Dermis microvascular lymphatic vessel endothelial cell (primary cell): ENCODE data around the gene ARAP1. TPM values are rescaled to one million over a fixed set of nuclear protein-coding genes. Genes with fewer than 3 reads are reported as not detected.

ENCODE experiments used
- DNase-seq, 2 donors: peaks; one replicate each; pipeline versions ENCODE4 v3.0.0 to v3.0.0-alpha.2; 2010; ENCODE audit warnings: low read depth in 2 of 2
- total RNA-seq: library from RNA; depleted of rRNA; stranded (reverse); fragments of >200 nt; gene quantifications from 2 replicates; pipeline ENCODE4 v1.2.1, GENCODE V29; 2014

The ARAP1 gene
- total RNA-seq, 1 donor from 2014 or later: 73.7 TPM

DNA sequence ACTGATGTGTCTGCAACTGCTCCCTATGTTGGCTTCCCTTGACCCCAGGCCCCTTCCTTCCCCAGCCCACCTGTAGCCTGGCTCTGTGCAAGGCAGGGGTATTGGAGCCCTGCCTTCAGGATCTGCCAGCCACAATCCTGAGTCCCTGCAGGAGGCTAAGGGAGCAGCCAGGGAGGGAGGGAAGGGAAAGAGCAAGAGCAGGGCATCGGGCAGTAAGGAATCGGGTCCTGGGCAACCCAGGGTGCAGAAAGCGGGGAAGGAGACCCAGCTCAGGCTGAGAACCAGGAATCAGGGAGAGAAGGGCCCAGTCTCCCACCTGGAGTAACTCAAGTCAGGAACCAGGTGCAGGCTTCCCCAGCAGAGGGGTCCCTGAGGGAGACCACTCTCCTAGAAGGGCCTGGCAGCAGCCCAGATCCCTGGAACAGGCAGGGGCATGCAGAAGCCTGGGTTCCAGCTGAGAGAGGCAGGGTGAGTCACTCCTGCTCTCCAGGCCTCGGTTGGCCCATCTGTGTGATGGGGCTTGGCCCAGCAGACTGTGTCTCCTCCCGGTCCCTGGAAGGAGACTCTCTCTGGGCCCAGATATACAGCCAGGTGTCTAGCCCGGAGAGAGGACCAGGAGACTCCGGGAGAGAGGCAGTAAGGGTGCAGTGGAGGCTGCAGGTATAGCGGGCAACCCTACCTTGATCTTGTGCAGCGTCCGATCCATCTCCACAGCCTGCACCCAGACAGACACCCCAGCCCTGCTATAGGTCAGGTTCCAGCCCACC is 28.3 kb upstream of the ARAP1 start:
- DNase-seq: no peak

DNA sequence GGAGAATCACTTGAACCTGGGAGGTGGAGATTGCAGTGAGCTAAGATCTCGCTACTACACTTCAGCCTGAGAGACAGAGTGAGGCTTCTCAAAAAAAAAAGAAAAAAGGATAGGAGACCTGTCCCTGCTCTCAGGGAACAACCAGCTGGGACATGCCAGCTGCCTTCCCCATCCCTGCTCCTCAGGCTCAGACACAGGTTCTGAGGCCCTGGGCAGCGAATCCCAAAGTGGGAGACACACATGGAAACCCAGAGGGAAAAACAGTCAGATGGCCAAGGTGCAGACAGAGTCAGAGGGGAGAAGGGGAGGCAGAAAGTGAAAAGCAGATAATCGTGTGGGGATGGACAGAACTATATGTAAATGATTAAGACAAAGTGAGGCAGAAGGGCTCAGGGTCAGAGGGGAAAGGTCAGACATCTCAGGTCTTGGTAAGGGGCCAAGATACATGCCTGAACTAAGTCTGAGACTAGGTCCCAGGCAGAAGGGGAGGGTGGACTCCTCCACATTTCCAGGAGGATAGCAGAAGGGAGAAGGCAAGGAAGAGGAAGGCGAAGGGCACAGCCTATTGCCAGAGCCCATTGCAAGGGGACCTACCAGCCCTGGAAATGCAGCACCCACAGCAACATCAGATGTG is 27.4 kb upstream of the ARAP1 start:
- no peak for DNase-seq

DNA sequence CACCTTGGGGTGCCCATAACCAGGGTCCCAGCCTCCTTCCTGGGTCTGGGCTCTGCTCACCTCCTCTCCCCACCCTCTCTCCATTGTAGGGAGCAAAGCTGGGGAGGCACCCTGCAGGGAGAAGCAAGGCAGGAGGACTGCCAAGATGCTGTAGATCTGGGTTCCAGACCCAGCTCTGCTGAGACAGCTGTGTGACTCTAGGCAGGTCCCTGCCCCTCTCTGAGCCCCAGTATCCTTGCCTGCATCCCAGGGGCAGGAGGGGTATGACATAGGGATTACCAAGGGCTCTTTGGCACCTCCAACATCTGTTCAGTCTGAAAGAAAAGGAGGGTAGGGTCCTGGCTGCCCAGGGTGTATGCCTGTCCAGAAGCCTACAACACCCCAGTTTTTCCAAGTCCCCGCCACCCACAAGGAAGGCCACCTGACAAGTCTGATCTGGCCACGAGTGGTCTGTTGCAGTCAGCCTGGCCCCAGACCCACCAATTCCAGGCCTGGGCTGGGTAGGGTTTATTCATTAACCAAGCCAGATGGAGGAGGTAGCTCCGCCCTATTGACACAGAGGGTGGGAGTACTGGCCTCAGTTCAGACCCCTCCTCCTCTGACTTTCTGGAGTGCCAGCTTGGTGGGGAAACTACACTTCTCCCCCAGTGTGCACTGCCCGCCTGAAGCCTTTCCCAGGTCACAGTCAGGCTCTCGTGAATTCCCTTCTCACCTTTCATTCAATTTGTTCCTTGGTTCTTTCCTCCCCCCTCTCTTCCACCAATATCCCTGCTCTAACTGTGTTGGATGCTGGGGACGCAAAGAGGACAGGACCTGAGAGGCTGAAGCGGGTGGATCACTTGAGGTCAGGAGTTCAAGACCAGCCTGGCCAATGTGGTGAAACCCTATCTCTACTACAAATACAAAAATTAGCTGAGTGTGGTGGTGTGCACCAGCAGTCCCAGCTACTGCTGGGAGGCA is 26.6 kb upstream of the ARAP1 start:
- DNase-seq: no peak

DNA sequence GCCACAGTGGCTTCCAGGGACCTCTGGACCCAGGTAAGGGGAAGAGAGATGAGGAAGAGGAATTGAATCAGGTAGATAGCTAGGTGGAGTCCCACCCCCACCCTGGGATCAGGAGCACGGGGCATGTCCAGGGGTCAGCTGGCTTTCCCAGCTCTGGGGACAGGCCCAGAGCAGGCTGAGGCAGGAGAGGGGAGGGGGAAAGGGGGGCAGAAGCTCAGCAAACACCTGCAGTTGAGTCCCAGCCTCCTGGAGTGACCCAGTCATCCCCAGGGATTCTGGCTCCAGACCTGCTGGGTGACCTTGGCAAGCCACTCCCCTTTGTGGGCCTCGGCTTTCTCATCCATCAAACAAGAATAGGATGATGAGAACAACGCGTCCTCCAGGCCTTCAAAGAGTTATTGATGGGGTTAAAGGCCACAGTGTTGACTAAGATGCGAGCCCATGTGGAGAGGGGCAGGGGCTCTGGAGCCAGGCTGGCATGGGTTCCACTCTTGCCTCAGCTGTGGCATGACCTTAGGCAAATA is 25.6 kb upstream of the ARAP1 start:
- no peak for DNase-seq

DNA sequence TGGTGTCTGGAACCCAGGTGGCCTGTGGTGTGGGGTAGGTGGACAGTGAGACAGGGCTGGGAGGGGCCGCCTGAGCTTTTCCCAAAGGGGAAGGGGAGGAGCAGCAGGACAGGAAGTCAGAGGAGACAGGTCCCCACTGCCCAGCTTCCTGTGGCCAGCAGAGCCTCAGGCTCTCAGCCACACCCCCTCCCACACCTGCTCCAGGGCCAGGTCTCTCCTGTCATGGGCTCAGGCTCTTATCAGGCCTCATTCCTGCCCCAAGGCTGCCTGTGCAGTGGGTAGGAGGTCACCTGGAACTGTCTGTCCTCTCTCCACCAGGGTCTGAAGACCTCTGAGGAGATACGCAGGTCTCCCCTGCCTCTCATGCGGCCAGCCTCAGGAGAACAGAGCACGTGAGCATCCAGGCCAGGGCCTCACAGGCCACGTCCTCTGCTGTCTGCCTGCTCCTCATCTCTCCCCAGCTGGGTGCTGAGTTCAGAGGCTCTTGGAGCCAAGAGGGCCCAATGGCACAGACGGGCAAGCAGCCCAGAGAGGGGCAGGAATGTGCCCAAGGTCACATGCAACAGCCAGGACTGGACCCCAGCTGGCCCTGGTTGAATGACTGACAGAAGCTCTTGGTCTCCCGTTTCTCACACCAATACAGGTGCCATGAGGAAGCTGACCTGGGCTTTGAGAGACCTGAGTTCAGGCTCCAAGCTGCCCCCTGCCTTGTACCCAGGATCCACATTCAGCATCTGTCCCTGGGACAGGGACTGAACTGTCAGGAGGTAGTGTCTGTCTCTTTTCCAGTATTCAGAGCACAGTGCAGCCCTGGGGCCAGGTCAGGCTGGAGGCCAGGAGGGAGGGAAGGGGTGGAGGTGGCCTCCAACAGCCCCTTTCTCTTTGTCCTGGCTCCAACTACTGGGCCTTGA is 24.9 kb upstream of the ARAP1 start:
- no peak for DNase-seq

DNA sequence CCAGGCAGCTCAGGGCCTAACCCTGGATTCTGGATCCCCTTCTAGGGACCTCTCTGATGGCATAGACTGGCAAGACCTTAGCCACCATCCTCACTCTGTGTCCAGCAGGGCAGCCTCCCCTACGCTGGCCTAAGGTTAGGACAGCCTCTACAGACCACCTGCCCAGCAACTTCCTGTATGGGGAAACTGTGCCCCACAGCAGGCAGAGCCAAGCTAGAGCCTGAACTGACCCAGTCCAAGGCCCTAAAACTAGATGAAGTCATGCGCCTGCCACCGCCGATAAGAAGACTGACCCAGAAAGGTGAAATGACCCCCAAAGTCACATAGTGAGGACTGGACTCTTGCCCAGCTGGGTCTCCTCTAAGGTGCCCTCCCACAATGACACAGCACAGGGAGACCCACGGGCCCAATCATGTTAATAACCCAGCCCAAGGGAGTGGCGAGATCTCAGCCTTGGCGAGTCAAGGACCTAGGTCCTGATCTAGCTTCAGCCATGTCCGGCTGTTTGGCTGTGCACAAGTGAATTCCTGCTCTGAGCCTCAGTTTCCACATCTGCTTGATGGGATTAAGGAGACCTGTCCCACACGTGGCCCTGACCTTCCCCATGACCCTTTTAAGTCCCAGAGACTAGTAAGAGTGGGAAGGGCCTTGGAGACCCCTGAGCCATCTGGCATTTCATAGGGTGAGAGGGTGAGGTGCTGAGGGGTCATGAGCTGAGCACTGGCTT is 24.1 kb upstream of the ARAP1 start:
- DNase-seq: no peak

DNA sequence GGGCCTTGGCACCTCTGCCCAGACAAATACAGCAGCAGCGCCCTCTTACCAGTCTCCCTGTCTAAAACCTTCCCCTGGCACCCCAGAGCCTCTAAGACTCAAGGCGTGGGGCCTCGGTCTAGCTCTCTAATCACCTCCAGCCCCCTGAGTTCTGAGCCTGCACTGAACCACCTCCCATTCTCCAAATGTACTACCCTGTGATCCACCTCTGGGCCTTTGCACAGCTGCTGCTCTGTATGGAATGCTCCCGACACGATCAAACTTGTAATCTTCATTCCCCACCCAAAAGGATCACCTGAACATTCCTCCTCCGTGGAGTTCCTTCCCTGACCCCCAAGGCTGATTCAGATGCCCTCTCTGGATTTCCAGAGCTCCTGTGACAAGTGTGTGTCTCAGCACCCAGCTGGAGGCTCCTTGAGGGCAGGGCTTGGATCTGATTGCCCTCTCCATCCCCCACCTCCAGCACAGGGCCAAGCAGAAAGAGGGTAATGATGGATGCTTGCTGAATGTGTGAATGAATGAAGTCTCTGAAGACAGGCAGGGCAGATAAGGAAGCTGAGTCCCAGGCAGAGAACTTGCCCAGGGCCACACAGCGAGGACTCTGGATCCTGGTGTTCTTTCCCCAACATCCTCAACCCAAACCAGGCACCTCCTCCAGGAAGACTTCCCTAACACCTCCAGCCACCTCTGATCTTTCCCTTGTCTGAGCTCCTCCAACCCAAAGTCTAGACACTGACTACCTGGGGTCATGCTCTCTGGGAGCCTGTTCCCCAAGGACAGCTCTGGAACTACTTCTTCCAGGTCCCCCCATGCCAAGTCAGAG is 23.3 kb upstream of the ARAP1 start:
- DNase-seq: no peak

DNA sequence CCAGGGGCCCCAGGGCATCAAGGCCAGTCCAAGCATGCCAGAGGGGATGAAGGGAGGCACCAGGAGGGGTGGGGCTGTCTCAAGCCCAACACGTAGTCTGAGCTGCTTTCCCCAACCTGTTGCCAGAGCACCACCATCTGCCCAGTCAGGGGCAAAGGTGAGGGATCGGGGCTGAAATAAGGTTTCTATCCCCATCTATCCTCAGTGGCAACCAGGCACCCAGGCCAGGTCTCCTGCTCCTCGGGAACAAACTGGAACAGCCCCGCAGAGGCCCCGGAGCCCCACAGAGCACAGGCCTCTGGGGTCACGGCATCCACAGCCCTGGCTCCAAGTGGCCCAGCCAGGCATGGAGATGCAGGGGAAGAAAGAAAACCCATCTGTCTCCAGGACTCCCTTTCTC is 22.3 kb upstream of the ARAP1 start:
- DNase-seq: no peak

DNA sequence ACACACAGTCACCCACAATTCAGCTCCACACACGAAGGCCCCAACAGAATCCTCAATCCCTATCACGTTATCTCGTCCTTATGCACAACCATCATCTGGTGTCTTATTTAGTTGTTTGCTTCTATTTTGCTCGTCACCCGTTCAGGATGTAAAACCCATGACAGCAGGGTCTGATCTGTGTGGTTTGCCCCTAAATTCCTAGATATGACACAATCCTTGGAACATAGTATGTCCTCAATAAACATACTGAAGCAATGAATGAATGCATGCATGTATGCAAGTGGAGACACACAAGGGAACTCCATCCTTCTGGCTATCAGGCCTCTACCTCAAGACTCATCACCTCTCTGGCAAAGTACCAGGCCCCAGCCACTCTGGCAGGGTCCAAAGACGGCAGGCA is 21.5 kb upstream of the ARAP1 start:
- no peak for DNase-seq

DNA sequence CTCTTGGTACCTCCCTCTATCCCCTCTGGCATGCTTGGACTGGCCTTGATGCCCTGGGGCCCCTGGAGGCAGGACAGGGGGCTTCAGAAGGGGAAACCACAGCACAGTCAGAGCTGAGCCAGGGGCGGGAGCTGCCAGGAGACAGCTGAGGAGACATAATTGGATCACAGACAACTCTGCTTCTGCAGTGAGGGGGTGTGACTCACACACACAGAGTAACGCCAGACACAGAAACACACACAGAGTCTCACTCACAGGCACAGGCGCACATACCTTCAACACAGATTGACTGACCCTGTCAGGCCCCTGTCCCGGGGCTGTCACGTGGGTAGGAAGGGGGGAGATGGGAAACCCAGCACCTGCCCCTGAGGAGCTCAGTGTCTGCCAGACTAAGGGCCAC is 21.1 kb upstream of the ARAP1 start:
- DNase-seq: peak in 1 of 2 donors; percentile 59

DNA sequence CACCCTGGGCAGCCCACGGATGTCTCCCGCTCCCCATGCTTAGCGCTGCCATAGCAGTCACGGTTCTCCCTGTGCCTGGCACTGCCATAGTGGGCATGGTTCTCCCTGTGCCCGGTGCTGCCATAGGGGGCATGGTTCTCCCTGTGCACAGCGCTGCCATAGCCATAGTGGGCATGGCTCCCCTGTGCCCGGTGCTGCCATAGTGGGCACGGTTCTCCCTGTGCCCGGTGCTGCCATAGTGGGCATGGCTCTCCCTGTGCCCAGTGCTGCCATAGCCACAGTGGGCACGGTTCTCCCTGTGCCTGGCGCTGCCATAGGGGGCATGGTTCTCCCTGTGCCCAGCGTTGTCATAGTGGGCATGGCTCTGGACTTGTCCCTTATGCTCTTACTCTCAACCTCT is 19.9 kb upstream of the ARAP1 start:
- DNase-seq: no peak

DNA sequence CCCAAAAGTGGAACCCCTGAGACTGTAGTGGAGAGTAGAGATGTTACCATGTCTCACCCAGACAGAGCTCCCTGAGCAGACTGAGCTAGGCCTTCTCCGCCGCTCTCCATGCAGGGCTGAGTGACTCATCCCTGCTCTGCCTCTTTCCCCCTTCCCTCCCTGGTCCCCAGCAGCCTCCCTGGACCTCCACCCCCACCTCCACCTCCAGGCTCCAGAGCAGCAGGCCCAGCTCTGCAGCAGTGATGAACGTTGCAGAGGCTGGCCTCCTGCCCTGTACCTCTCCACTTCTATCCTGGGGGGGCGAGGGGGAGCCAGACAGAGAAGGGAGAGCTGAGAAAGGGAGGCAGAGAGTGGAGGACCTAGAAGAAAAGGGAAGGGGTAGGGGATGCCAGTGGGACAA is 19.3 kb upstream of the ARAP1 start:
- no peak for DNase-seq

DNA sequence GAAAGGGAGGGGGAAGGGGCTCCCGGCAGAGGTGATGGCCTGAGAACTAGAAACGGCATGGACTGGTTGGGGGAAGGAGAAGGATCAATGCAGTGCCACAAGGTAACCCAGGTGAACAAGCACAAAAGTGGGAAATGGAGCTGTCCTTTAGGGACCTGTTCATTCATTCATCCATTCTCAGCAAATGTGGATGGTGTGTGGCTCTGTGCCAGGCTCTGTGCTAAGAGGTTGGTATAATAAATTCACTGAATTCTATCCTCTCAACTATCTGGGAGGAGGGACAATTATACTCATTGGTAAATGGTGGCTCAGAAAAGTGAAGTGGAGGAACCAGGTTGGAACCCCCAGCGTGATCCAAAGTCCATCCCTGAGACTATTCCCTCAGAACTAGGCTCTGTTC is 18.6 kb upstream of the ARAP1 start:
- DNase-seq: no peak

DNA sequence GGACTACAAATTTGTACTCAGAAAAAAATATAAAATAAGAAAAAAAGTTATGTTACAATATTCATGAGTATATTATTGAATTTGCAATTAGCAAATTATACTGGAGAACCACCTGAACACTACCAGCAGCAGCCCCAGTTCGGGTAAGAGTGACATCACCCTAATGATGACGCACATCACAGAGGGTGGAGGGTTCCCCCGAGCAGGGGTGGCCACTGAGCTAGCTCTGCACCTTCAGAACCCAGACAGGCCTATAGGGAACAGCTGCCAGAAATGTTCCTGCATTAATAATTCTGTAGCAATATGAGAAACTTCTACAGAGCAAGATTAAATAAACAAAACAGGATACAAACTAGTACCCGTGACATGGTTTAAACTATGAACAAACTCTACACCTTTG is 17.5 kb upstream of the ARAP1 start:
- no peak for DNase-seq

DNA sequence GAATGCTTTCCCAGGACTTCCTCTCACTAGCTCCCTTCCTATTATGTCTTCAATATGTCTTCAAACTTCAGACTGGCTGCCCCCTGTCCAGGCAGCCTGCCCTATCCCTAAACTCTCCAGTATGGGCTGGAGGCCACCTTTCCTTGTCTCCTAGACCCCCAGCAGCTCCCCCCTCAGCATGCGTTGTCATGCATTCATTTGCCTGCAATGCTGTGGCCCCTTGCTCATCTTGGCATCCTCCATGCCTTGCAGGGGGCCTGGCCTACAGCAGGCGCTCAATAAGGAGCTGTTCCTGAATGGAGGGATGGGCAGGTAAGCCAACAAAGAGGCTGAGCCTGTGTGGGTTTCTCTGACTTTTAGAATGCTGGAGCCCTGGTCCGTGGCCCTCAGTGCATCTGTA is 16.4 kb upstream of the ARAP1 start:
- DNase-seq: no peak

DNA sequence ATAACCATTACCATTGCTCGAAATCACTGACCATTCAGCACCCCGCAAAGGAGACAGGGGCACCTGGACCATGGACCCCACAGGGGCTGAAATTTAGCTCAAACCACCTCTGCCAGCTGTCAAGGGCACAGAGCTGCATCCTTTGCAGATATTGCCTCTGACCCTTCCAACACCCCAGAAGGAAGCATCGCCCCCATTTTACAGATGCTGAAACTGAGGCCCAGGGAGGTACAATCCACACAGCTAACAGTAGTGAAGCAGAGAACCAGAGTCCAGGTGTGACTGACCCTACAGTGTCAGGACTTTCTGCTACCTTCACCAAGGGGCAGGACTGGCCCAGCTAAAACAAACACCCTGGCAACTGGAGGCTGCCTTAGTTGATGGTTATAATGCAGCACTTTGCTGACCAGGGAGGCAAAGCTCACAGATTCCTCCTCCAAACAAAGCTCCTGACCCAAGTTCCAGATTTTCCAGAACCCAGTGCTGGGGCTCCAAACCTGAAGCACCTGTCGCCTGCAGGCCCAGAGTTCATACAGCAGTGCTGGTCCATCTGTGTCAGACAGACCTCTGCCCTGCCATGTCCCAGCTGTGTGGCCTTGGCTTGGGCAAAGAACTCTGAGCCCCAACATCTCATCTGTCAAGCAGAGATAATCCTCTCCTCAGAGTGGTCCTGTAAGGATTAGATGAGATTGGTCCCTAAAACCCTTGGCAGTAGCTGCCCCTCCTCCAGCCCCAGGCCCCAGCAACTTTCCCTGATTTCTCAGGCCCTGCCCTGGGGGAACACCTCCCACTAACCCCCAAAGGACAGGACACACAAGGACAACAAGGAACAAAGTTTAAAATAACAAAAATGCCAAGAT is 15.2 kb upstream of the ARAP1 start:
- DNase-seq: no peak

DNA sequence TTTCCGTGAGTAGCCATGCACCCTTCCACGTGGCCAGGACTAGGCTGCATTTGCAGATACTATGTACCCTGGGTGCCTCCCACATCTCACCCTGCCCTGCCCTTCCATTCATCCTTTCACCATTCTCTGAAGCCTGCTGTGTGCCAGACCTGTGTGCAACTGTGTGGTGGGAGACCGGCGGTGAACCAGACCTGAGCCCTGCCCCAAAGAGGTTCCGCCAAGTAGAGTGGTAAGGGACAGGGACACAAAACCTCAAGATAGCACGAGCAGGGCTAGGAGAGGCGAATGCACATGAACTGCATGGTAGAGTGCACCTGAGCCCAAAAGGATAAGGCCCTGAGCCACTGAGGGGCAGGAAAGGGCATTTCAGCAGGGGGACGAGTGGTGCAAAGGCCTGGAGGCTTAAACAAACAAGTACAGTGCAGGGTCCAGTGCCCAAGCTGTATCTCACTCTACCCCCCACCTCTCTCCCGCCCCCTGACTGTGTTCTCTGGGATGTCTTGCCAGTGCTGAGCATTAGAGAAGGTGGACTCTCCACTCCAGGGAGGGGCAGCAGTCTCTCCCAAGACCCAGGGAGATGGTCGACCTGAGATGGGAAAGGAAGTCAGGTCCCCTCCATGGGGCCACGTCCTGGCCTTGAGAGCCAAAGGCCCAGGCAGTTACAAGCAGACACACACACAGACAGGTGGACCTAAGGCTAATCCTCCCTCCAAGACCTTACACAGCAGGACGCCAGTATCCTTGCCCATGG is 14.1 kb upstream of the ARAP1 start:
- DNase-seq: no peak

DNA sequence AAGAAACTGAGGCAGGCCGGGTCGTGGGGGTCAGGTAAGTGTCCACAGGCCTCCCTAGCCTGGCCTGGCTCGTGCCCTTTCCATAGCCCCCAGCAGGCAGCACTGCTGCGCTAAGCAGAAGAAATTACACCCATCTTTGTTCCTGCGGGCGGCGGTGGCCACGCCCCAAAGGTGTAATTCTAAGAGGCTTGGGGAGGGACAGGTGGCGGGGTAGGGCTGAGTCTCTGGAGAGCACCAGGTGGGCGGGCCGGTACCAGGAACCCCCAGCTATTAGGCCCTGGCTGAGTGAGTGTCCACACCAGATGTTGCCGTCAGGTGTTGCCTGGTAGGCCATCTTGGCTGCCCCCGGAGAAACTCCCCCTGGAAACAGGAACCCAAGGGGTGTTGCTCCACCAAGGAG is 12.3 kb upstream of the ARAP1 start:
- no peak for DNase-seq
